Measurements from ENCODE around the gene ZNF500.

DNA sequence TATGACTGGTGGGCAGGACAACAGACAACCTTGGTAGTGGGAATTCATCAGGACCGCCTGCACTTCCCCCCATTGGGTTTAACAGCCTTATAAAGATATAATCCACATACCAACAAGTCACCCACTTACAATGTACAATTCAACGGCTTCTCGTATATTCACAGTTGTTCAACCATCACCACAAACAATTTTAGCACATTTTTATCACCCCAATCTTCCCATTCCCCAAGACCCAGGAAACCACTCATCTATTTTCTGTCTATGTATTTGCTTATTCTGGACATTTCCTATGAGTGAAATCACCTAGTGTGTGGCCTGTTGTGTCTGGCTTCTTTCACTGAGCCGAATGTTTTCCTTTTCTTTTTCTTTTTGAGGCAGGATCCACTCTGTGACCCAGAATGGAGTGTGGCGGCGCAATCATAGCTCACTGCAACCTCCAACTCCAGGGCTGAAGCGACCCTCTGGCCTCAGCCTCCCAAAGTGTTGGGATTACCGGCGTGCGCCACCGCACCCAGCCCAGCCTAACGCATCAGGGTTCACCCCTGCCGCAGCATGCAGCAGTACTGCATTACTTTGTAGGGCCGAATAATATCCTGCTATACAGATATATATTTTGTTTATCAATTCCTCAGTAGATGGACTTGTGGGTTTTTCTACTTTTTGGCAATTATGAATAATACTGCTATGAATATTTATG is 43.7 kb downstream of the ZNF500 start:
- TF ChIP-seq, protein P1, sequence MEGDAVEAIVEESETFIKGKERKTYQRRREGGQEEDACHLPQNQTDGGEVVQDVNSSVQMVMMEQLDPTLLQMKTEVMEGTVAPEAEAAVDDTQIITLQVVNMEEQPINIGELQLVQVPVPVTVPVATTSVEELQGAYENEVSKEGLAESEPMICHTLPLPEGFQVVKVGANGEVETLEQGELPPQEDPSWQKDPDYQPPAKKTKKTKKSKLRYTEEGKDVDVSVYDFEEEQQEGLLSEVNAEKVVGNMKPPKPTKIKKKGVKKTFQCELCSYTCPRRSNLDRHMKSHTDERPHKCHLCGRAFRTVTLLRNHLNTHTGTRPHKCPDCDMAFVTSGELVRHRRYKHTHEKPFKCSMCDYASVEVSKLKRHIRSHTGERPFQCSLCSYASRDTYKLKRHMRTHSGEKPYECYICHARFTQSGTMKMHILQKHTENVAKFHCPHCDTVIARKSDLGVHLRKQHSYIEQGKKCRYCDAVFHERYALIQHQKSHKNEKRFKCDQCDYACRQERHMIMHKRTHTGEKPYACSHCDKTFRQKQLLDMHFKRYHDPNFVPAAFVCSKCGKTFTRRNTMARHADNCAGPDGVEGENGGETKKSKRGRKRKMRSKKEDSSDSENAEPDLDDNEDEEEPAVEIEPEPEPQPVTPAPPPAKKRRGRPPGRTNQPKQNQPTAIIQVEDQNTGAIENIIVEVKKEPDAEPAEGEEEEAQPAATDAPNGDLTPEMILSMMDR (IDR thresholded peaks at IDR 0.05; ENCODE audit: low read depth, low read length, missing input control), result no peak
- TF ChIP-seq, protein P2, sequence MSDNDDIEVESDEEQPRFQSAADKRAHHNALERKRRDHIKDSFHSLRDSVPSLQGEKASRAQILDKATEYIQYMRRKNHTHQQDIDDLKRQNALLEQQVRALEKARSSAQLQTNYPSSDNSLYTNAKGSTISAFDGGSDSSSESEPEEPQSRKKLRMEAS (IDR thresholded peaks at IDR 0.05), result no peak
- no peak for TF ChIP-seq RAD21 (IDR thresholded peaks at IDR 0.05)
- TF ChIP-seq TAF1 (conservative IDR thresholded peaks at IDR 0.05), result no peak
- TF ChIP-seq GABPA (IDR thresholded peaks at IDR 0.05 in 1 of 2, conservative IDR thresholded peaks at IDR 0.05 in 1 of 2), result no peak
- TF ChIP-seq YY1 (IDR thresholded peaks at IDR 0.05), result no peak
- TF ChIP-seq, protein P3, sequence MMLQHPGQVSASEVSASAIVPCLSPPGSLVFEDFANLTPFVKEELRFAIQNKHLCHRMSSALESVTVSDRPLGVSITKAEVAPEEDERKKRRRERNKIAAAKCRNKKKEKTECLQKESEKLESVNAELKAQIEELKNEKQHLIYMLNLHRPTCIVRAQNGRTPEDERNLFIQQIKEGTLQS (IDR thresholded peaks at IDR 0.05), result no peak
- no peak for TF ChIP-seq SP1 (IDR thresholded peaks at IDR 0.05)
- TF ChIP-seq, protein P4, sequence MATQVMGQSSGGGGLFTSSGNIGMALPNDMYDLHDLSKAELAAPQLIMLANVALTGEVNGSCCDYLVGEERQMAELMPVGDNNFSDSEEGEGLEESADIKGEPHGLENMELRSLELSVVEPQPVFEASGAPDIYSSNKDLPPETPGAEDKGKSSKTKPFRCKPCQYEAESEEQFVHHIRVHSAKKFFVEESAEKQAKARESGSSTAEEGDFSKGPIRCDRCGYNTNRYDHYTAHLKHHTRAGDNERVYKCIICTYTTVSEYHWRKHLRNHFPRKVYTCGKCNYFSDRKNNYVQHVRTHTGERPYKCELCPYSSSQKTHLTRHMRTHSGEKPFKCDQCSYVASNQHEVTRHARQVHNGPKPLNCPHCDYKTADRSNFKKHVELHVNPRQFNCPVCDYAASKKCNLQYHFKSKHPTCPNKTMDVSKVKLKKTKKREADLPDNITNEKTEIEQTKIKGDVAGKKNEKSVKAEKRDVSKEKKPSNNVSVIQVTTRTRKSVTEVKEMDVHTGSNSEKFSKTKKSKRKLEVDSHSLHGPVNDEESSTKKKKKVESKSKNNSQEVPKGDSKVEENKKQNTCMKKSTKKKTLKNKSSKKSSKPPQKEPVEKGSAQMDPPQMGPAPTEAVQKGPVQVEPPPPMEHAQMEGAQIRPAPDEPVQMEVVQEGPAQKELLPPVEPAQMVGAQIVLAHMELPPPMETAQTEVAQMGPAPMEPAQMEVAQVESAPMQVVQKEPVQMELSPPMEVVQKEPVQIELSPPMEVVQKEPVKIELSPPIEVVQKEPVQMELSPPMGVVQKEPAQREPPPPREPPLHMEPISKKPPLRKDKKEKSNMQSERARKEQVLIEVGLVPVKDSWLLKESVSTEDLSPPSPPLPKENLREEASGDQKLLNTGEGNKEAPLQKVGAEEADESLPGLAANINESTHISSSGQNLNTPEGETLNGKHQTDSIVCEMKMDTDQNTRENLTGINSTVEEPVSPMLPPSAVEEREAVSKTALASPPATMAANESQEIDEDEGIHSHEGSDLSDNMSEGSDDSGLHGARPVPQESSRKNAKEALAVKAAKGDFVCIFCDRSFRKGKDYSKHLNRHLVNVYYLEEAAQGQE (IDR thresholded peaks at IDR 0.05), result no peak
- TF ChIP-seq FOXA2 (IDR thresholded peaks at IDR 0.05), result no peak
